HG03060 (cell line): Measurements from ENCODE around the gene SLC16A8.

Experiments used
- ATAC-seq: cut with Tn5 transposase; IDR thresholded peaks from one replicate; pipeline ENCODE4 v1.9.1; 2021; ENCODE audit warnings: low read depth, moderate number of reproducible peaks; ENCODE audit not compliant: unreplicated experiment

SLC16A8 gene

DNA sequence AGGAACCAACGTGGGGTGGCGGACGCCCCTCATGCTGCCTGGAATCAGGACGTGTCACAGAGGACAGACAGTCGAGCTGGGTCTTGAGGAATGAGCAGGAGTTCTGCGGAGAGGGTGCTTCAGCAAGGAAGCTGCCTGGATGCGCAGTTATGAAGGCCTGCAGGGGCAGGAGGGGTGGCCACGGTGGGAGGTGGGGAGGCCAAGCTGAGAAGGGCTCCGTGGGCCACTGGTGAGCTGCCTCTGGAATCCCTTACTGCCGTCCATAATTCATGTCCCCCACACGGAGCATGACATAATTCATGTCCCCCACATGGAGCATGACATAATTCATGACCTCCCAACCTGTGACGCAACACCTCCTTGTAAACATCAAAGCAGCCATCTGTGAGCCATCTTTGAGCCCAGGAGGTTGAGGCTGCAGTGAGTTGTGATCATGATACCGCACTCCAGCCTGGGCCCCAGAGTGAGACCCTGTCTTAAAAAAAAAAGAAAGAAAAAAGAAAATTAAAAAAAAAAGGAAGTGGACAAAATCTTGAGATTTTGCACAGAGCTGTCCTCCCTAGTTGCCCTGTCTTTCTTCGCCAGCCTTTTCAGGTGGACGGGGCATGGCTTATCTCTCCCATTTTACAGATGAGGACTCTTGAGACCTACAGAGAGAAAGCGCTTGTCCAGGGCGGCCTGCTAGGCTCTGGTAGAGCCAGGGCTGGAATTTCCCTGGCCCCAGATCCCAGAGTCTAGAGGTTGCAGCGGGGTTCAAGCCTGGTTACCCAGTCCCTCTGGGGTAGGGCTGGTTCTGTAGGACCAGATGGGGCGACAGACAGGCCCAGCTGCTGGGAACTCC lies 51.1 kb downstream of the SLC16A8 start:
- ATAC-seq = no peak

GRCh38 chr22:38031491-38031890 lies 52.5 kb downstream of the SLC16A8 start:
- ATAC-seq = no peak

GRCh38 chr22:38030311-38031133 lies 53.5 kb downstream of the SLC16A8 start:
- ATAC-seq = no peak

GRCh38 chr22:38029901-38030300 lies 54.1 kb downstream of the SLC16A8 start:
- ATAC-seq = no peak

DNA sequence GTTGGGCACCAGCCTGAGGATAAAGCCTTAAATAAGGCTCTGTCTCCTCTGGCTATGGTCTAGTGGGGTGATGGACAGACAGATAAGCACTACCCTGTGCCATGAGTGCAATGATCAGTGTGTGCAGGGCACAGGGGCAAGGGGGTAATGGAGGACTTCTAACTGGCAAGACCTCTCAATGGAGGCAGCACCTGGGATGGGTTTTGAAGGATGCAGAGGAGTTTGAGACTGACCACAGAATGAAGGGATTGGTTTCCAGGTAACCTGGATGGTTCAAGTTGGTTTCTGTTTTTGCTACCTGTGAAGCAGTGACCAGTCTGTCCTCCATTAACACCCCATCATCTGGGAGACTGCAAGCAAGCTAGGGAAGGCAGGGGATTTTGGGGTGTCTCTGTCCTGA lies 54.6 kb downstream of the SLC16A8 start:
- ATAC-seq = no peak

GRCh38 chr22:38028344-38029130 lies 55.4 kb downstream of the SLC16A8 start:
- no peak for ATAC-seq
